Measurements from ENCODE around the gene ILDR2. TPM values are rescaled to one million over a fixed set of nuclear protein-coding genes. Genes with fewer than 3 reads are reported as not detected.

The ILDR2 gene
- total and polyA plus RNA-seq, 9 of the 15 experiments (the other 6 are each of a cell fraction or from before 2014, with no cell fraction given): 0.03 to 0.31 (median 0.18) TPM; not detected in 2

GRCh38 chr1:166956057-166956850 is 19.1 kb downstream of the ILDR2 start:
- no peaks in the 10 kb centered on the region for H4K20me1 ChIP-seq (replicated peaks; ENCODE audit: control insufficient read depth, insufficient read depth, low read length)
- no peaks in the 10 kb centered on the region for H3K79me2 ChIP-seq (ENCODE audit: control insufficient read depth, insufficient read depth, low read length)
- WGBS (ENCODE audit: insufficient coverage, low coverage, missing lambda C conversion rate): 0% methylated on average over 2 of the region's 2 CpGs
- no peak overlapping the region for H3K27ac ChIP-seq (ENCODE audit: extremely low read depth, low read depth, low read length)
- no peak for FAIRE-seq
- POLR2A ChIA-PET: interaction anchor here (1.4 kb wide), 2 partner anchors 23 to 46 kb away, joined by 3 read pairs; no protein-coding TSS in a partner anchor
- no peak for TF ChIP-seq ZKSCAN1 (IDR thresholded peaks at IDR 0.05; ENCODE audit: low read depth, low read length)
- TF ChIP-seq CBFA2T3 (IDR thresholded peaks at IDR 0.05): peak; percentile 55
- 0 out of 2 replicates have a peak, but pooled peaks have one; percentile 5 for TF ChIP-seq EGR1 (conservative IDR thresholded peaks at IDR 0.05)
- no peak for TF ChIP-seq HBP1 (CRISPR knock-in tag; IDR thresholded peaks at IDR 0.05)
- no peak for TF ChIP-seq UBTF (IDR thresholded peaks at IDR 0.05; ENCODE audit: borderline replicate concordance in 1 of 2, low read depth in 2 of 2, low read length in 2 of 2)
- TF ChIP-seq JUND (IDR thresholded peaks at IDR 0.05; ENCODE audit: borderline replicate concordance, low read depth, low read length): no peak
- TF ChIP-seq JUND (tag; IDR thresholded peaks at IDR 0.05; ENCODE audit: borderline replicate concordance, low read depth, low read length): no peak
- 0 out of 4 replicates have a peak, but pooled peaks of 1 of the 2 experiments have one; percentile 14 for TF ChIP-seq KDM1A (IDR thresholded peaks at IDR 0.05)
- TF ChIP-seq POLR2AphosphoS5 (IDR thresholded peaks at IDR 0.05; ENCODE audit: control insufficient read depth, insufficient read depth, low read depth, low read length): no peak
- no peak for TF ChIP-seq HCFC1 (IDR thresholded peaks at IDR 0.05; ENCODE audit: low read depth, low read length)
- no peak for TF ChIP-seq ZNF121 (CRISPR knock-in tag; conservative IDR thresholded peaks at IDR 0.05)
- TF ChIP-seq CBFA2T2 (conservative IDR thresholded peaks at IDR 0.05): 0 out of 2 replicates have a peak, but pooled peaks have one; percentile 3
- TF ChIP-seq TFAP4 (CRISPR knock-in tag; IDR thresholded peaks at IDR 0.05; ENCODE audit: borderline replicate concordance): no peak
- peak; percentile 51; the same call in 1 of the 2 replicates for TF ChIP-seq TAL1 (IDR thresholded peaks at IDR 0.05)
- TF ChIP-seq RBM14 (IDR thresholded peaks at IDR 0.05; ENCODE audit: borderline replicate concordance, insufficient read depth, low read depth, low read length): no peak
- TF ChIP-seq ARID1B (IDR thresholded peaks at IDR 0.05): peak; percentile 57
- peak; percentile 37; the same call in 1 of the 2 replicates for TF ChIP-seq NCOR1 (IDR thresholded peaks at IDR 0.05)
- peak; percentile 71 for ATAC-seq
- no TSS peak for BruUV-seq (replicated peaks)
- CTCF ChIA-PET (ENCODE audit: low intra/inter-chr PET ratio): interaction anchor here (0.7 kb wide), 1 partner anchor 8 kb away, joined by 6 read pairs; no protein-coding TSS in a partner anchor
- no peak overlapping the region for H2AFZ ChIP-seq (ENCODE audit: low read depth, low read length)
- H3K9me3 ChIP-seq (replicated peaks; ENCODE audit: control insufficient read depth, insufficient read depth, low read depth, low read length): no peaks in the 10 kb centered on the region
- peak in 1 of 4 experiments; percentile 7 for DNase-seq (ENCODE audit: extremely low read depth in 1 of 4, low spot score in 3 of 4)
- H3K4me2 ChIP-seq (ENCODE audit: insufficient read depth, low read length): no peak overlapping the region
- H3K4me1 ChIP-seq (replicated peaks in 1 of 2; ENCODE audit: control insufficient read depth in 2 of 2, insufficient read depth in 2 of 2, low read length in 2 of 2): no peaks in the 10 kb centered on the region
- H3K4me3 ChIP-seq: no peak overlapping the region
- H3K27me3 ChIP-seq (ENCODE audit: control insufficient read depth in 2 of 2, insufficient read depth in 2 of 2, low read length in 2 of 2): peaks cover 4 to 6% of the 10 kb centered on the region in 2 experiments; a peak in 2 of 5 replicates
- in situ Hi-C loops (cut with MboI): no loop called here
- intact Hi-C loops (cut with micrococcal nuclease): no loop called here
- H3K9ac ChIP-seq (ENCODE audit: insufficient read depth in 1 of 2, low read depth in 2 of 2, low read length in 2 of 2): no peak overlapping the region
- H3K9me1 ChIP-seq (ENCODE audit: control insufficient read depth, insufficient read depth, low read length): no peaks in the 10 kb centered on the region
- no peaks in the 10 kb centered on the region for H3K36me3 ChIP-seq (ENCODE audit: control insufficient read depth, insufficient read depth, low read length)

All from K562 (cell line).